Tibial nerve (tissue), 4 donors: Measurements from ENCODE around the gene ENG.

Experiments used
- CTCF ChIP-seq, 5 experiments: fragments of 200-600 bp in 3 of 5; fragments of 450-650 bp in 2 of 5; sonication (generic) in 3 of 5; IDR thresholded peaks; one replicate each; pipeline ENCODE4 v1.5.1; 2016 to 2019; ENCODE audit warnings: antibody characterized with exemption in 5 of 5, mild to moderate bottlenecking in 3 of 5, moderate library complexity in 2 of 5
- EP300 ChIP-seq, 2 donors: sonication (generic); formaldehyde crosslinking; IDR thresholded peaks; one replicate each; pipeline ENCODE4 v1.6.1; 2017; ENCODE audit warnings: antibody characterized with exemption in 2 of 2, mild to moderate bottlenecking in 1 of 2
- POLR2A ChIP-seq, 2 donors: fragments of 450-650 bp; IDR thresholded peaks; one replicate each; pipeline ENCODE4 v1.6.1; 2017; ENCODE audit warnings: antibody characterized with exemption in 2 of 2, mild to moderate bottlenecking in 2 of 2, moderate library complexity in 2 of 2

GRCh38 chr9:127815512-127816361, 38.7 kb downstream of the ENG start:
- TF ChIP-seq CTCF (IDR thresholded peaks at IDR 0.05) (no peak), EP300 (IDR thresholded peaks at IDR 0.05) (no peak), POLR2A (IDR thresholded peaks at IDR 0.05) (no peak)
